Mononuclear cell (primary cell): Measurements from ENCODE around the gene CREB3L4. TPM values are rescaled to one million over a fixed set of nuclear protein-coding genes. Genes with fewer than 3 reads are reported as not detected.
A peak's percentile ranks its signal among the peaks of the same experiment; 100 is the strongest.

Experiments
- H3K27me3 ChIP-seq: 2 replicates; pipeline ENCODE4 v1.6.0; 2011; ENCODE audit warnings: low read length, control low read depth; ENCODE audit not compliant: insufficient read depth
- H3K4me1 ChIP-seq: 2 replicates; pipeline ENCODE4 v1.5.1; 2011; ENCODE audit warnings: mild to moderate bottlenecking, low read length, control low read depth; ENCODE audit not compliant: insufficient read depth
- H3K4me3 ChIP-seq: 2 replicates; pipeline ENCODE4 v1.5.1; 2011; ENCODE audit warnings: mild to moderate bottlenecking, low read length, moderate library complexity
- H3K9me3 ChIP-seq: 2 replicates; pipeline ENCODE4 v1.5.1; 2011; ENCODE audit warnings: low read depth, mild to moderate bottlenecking, control low read depth, low read length
- total RNA-seq: library from RNA; depleted of rRNA; stranded (reverse); fragments of >200 nt; gene quantifications from one replicate; pipeline ENCODE4 v1.2.3, GENCODE V29; 2012

Gene CREB3L4
- 2.4 TPM for total RNA-seq

- peak within 1 kb of the TSS; percentile 81 for H3K4me3 ChIP-seq
- peaks cover 47% of the 10 kb centered on the region for H3K4me1 ChIP-seq
- no peaks in the 10 kb centered on the region for H3K27me3 ChIP-seq
- no peaks in the 10 kb centered on the region for H3K9me3 ChIP-seq
Observed at GRCh38 chr1:153967107-153967999, at the start of gene CREB3L4. CREB3L4 (plus strand) TSS chr1:153967902; CDS start chr1:153968526, 624 bp downstream.

GRCh38 chr1:153919876-153920852, 47.5 kb upstream of the CREB3L4 start:
- peaks cover 48% of the 10 kb centered on the region for H3K4me1 ChIP-seq
- no peaks in the 10 kb centered on the region for H3K27me3 ChIP-seq
- no peak overlapping the region for H3K4me3 ChIP-seq
- no peaks in the 10 kb centered on the region for H3K9me3 ChIP-seq

DNA sequence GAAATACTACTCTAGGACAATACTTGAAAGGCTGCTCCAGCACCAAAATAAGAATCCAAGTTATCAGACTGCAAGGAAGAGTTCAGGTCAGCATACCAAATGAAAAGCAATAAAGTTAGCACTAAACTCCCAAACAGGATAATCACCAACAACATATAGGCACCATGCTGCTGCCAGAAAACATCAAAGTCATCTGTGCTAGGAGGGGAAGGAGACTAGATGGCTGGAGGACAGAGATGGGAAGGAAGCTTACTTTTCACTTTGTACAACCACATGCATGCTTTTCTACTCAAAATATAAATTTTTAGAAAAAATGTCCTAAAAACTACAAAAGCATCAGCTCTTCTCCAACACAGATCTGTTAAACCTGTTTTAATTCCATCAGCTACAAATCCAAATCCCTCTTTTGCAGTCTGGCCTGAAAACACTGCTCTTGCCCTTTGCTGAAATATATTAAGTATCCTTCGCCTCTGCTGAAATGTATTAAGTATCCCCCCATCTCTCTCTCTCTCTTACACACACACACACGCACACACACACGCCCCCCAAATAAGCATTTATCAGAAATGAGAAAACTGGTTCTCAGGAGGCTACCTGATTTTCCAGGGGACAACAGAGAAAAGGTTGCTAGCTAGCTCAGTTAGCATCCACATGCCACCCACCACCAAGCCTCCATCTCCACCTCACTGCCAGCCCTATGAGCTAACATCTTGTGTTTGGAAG, 46.5 kb upstream of the CREB3L4 start:
- peaks cover 45% of the 10 kb centered on the region for H3K4me1 ChIP-seq
- H3K27me3 ChIP-seq = no peaks in the 10 kb centered on the region
- H3K4me3 ChIP-seq = peak overlapping the region; percentile 54
- no peaks in the 10 kb centered on the region for H3K9me3 ChIP-seq

DNA sequence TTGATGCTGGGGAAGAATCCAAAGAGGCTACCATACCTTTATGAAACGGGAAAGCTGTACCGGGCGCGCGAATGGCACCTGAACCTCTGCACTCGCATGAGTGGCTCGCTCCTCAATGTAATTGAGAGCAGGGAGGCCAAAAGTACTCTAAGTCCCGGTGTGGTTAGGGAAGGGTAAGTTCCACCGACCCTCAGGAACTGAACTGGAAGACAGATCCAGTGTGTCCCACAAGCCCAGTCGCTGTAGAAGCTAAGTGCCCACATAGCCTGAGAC, 46.0 kb upstream of the CREB3L4 start:
- Histone ChIP-seq H3K4me3 (peak overlapping the region; percentile 54), H3K4me1 (peaks cover 45% of the 10 kb centered on the region), H3K27me3 (no peaks in the 10 kb centered on the region), H3K9me3 (no peaks in the 10 kb centered on the region)

- Histone ChIP-seq H3K4me1 (peaks cover 45% of the 10 kb centered on the region), H3K9me3 (no peaks in the 10 kb centered on the region), H3K4me3 (peak overlapping the region; percentile 54), H3K27me3 (no peaks in the 10 kb centered on the region)
Observed at GRCh38 chr1:153922076-153922971, 45.4 kb upstream of the CREB3L4 start.

DNA sequence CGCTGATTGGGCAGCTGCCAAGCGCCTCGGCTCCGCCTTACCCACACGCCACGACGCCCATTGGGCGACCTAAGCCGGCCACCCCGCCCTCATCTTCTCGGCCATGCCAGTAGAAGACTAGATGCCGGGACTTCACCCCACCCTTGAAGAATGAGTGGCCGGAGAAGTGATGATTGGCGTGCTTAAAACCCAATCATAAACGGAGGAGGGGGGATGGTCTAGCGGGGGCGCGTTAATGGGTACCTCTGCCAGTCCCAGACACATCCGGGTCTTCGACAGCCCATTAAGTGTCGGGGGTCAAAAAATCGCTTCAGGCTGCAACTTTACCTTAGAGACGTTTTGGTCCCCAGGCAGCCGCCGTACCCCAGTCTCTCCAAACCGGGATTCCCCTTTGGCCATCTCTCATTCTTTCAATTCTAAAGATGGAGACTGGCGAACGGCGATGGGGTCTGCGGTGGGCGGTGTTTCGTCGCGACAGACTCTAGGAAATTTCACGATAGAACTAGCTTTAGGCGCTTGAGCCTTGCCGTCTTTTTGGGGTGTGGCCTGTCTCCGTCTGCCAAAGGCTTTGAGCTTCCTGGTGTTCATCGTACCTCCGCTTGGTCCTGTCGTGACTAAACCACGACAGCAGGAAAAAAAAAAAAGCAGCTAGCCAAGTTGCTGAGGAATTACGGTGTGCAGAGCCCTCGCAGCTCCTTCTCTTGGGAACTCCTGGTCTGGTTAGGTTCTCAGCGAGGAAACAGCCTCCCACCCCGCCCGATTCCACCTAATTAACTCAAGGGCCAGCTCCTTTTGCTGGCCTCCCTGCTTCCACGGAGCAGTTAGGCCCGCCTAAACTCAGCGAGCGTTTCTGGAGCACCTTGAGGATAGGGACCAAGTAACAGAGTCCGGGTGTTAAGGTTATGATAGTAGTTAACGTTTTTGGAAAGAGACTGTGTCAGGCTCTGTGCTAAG, 44.5 kb upstream of the CREB3L4 start, which contains the start of gene GATAD2B:
Gene GATAD2B (minus strand): TSS at position 1 of the 954 bp plus-strand sequence. CDS start 94,625 bp downstream, outside the sequence.
- H3K4me1 ChIP-seq = peaks cover 40% of the 10 kb centered on the region
- peak within 1 kb of the TSS; percentile 76 for H3K4me3 ChIP-seq
- H3K9me3 ChIP-seq = no peaks in the 10 kb centered on the region
- no peaks in the 10 kb centered on the region for H3K27me3 ChIP-seq

- Histone ChIP-seq H3K4me3 (no peak overlapping the region), H3K4me1 (peaks cover 17% of the 10 kb centered on the region), H3K27me3 (no peaks in the 10 kb centered on the region), H3K9me3 (no peaks in the 10 kb centered on the region)
Observed at GRCh38 chr1:153926405-153926804, 41.3 kb upstream of the CREB3L4 start.

DNA sequence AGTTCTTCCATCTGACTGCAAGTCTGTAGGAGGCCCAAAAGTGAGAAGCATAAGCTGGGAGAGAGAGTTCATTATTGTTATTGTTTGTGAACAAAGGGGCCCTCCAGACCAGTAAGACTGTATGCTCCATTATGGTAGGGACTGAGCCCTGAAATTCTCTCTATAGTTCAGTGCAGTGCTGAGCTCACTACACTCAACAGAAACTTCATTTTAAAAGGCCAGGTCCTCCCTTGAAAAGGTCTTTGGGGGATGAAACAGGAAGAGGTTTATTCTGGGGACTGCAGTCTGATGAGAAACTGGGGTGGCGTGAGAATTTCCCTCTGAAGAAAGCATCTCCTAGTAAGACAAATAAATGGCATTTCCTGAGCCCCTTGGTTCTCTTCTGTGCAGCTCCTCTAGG, 39.5 kb upstream of the CREB3L4 start:
- Histone ChIP-seq H3K9me3 (no peaks in the 10 kb centered on the region), H3K4me1 (peaks cover 10% of the 10 kb centered on the region), H3K27me3 (no peaks in the 10 kb centered on the region), H3K4me3 (no peak overlapping the region)

DNA sequence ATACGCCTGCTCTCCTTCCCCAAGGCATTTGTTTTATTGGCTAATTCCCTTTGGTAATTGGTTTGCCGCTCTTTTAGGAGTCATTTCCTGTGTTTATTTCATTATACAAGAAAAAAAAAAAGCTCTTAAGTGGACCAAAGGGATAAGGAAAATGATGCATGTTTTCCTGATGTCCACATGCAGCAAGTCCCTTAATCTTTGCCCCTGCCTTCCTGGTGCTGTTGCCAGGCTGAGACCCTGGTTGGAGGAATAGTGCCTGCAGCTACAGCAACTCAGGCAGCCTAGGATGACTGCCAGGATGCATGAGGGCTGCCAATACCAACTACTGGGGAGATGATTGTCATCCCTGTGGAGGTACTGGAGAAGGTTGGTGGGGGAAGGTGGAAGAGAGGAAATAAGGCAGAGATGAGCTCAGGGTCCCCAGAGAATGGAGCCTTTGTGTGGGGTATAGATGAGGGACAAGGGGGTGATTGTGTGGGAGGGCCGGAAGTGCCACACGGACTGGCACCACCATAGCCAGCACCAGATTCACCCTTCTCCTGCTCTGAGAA, 38.8 kb upstream of the CREB3L4 start:
- no peak overlapping the region for H3K4me3 ChIP-seq
- H3K9me3 ChIP-seq = no peaks in the 10 kb centered on the region
- H3K27me3 ChIP-seq = no peaks in the 10 kb centered on the region
- H3K4me1 ChIP-seq = peaks cover 5% of the 10 kb centered on the region

DNA sequence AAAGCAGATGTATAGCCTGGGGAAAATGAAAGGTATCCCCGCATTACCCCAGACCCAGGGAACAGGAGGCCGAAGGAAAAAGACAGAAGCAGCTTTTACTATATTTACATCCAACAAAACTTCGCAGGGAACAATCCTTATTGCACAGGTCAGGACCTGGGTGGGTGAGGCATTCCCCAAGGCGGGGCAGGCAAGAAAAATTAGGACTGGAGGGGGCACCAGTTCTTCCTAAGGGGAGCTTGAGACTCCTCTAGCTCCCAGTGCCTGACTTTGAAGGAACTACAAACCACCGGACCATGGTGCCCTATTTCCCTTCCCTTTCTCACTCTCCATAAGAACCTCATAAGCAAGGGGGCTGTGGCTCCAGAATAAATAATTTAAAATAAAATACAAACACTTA, 38.3 kb upstream of the CREB3L4 start:
- no peaks in the 10 kb centered on the region for H3K9me3 ChIP-seq
- H3K4me3 ChIP-seq = no peak overlapping the region
- H3K4me1 ChIP-seq = no peaks in the 10 kb centered on the region
- no peaks in the 10 kb centered on the region for H3K27me3 ChIP-seq

DNA sequence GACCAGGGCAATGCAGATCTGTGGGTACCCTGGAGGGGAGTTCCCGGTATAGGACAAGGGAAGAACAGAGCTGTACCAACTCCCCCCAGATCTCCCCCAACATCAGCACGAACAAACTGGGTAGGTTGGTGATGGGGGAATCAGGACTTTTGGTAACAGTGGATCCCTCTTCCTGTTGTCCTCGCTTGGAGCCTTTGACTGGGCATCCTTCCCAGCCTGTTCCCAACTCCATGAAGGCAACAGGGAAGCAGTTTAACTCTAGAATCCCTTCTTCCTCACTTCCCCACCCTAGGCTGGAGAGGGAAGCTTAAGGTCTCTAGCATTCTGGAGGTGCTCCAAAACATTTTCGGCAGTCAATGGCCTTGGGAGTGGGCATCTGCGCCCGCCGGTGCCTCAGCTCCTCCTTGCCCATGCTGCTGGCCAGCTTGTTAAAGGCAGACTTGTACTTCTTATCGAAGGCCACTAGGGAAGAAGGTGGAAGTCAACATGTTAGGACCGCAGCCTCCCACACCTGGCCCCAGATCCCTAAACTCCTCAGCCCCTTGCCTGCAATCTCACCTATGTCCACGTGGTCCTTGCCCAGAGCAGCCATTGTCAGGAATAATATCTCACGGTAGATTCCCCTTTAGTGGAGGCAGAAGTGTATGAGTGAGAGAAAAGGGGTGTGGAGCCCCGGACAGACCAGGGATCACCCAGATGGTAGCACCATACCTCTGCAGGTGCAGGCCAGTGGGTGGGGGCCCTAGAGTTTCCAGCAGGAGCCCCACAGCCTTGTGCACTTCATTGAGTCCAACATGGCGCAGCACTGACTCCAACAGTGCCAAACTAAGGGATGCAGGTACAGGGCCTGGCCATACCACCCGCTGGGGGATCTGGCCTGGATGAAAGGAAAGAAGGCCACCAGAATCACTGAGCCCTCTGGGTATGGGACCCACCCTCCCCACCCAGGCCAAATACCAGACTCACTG, 37.4 kb upstream of the CREB3L4 start:
- Histone ChIP-seq H3K4me3 (no peak overlapping the region), H3K4me1 (no peaks in the 10 kb centered on the region), H3K9me3 (no peaks in the 10 kb centered on the region), H3K27me3 (no peaks in the 10 kb centered on the region)
